Vagina (tissue), 2 donors: Measurements from ENCODE around the gene SAT2.

Experiments used
- POLR2A ChIP-seq, 2 donors: fragments of 450-650 bp; IDR thresholded peaks; one replicate each; pipeline ENCODE4 v1.6.1; 2017; ENCODE audit warnings: antibody characterized with exemption in 2 of 2, mild to moderate bottlenecking in 2 of 2, moderate library complexity in 2 of 2
- POLR2AphosphoS5 ChIP-seq, 2 donors: sonication (generic); formaldehyde crosslinking; IDR thresholded peaks; one replicate each; pipeline ENCODE4 v1.9.0; 2017; ENCODE audit warnings: antibody characterized with exemption in 2 of 2, mild to moderate bottlenecking in 2 of 2, low read depth in 1 of 2; ENCODE audit not compliant: insufficient read depth in 1 of 2
- TF ChIP-seq, protein P1 (sequence below), 3 experiments: fragments of 450-650 bp in 2 of 3; fragments of 200-600 bp in 1 of 3; sonication (generic) in 1 of 3; IDR thresholded peaks; one replicate each; pipeline ENCODE4 v1.5.1; 2017 to 2019; ENCODE audit warnings: antibody characterized with exemption in 3 of 3, mild to moderate bottlenecking in 2 of 3, moderate library complexity in 2 of 3

DNA sequence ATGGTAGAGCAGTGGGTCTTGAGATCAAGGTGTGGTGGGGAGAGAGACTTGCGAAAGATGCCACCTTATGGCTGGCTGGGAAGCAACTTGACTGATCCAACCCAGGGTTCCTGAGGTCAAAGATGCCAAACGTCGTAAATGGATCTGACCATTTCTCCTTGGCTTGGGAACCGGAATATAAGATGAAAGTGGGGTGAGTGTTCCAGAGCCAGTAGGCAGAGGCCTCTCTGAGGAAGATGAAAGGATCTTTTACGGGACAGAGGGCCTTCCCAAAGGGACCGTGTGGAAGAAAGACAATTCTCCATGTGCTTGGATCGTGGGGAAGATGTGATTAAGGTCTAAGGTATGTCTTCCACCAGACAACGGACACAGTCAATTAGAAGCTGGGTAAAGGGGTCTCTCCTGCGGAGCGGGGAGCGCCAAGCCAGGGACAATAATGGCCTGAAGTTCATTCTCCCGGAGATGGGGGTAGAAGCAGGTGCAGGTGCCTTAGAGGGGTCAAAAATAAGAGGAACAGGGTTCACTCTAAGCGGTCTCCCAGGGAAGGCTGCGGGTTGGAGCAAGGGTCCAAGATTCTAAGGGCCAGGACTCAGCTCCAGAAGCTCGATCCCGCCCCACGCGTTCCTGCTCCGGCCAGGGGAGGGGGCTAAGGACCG, 13.7 kb downstream of the SAT2 start:
- TF ChIP-seq, protein P1, sequence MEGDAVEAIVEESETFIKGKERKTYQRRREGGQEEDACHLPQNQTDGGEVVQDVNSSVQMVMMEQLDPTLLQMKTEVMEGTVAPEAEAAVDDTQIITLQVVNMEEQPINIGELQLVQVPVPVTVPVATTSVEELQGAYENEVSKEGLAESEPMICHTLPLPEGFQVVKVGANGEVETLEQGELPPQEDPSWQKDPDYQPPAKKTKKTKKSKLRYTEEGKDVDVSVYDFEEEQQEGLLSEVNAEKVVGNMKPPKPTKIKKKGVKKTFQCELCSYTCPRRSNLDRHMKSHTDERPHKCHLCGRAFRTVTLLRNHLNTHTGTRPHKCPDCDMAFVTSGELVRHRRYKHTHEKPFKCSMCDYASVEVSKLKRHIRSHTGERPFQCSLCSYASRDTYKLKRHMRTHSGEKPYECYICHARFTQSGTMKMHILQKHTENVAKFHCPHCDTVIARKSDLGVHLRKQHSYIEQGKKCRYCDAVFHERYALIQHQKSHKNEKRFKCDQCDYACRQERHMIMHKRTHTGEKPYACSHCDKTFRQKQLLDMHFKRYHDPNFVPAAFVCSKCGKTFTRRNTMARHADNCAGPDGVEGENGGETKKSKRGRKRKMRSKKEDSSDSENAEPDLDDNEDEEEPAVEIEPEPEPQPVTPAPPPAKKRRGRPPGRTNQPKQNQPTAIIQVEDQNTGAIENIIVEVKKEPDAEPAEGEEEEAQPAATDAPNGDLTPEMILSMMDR (IDR thresholded peaks at IDR 0.05) = no peak
- TF ChIP-seq POLR2AphosphoS5 (IDR thresholded peaks at IDR 0.05; ENCODE audit: insufficient read depth in 1 of 2, low read depth in 1 of 2) = no peak
- no peak for TF ChIP-seq POLR2A (IDR thresholded peaks at IDR 0.05)
